Omental fat pad (tissue), 4 donors: Measurements from ENCODE around the gene ALPK3. TPM values are rescaled to one million over a fixed set of nuclear protein-coding genes. Genes with fewer than 3 reads are reported as not detected.

Experiments
- ATAC-seq: fragments of 150-250 bp; one replicate; pipeline ENCODE4 v1.9.1; 2016; ENCODE audit warnings: mild to moderate bottlenecking, moderate library complexity; ENCODE audit not compliant: low FRiP score
- DNase-seq: peaks from one replicate; pipeline ENCODE4 v3.0.0-alpha.2; 2019; ENCODE audit warnings: low spot score
- CTCF ChIP-seq, 3 donors: fragments of 450-650 bp; IDR thresholded peaks; one replicate each; pipeline ENCODE4 v1.5.1; 2016 to 2017; ENCODE audit warnings: antibody characterized with exemption in 3 of 3, mild to moderate bottlenecking in 3 of 3, moderate library complexity in 2 of 3
- total RNA-seq, 4 donors: library from RNA; depleted of rRNA; stranded (reverse); fragments of >200 nt; gene quantifications; one replicate each; pipeline ENCODE4 v1.1.0, GENCODE V29; 2016

ALPK3 gene
- total RNA-seq, 4 donors from 2014 or later, result 3.1 to 7.7 (median 3.8) TPM

- no peak for TF ChIP-seq CTCF (IDR thresholded peaks at IDR 0.05)
- no peak for ATAC-seq
Observed at GRCh38 chr15:84905016-84905916, 88.1 kb downstream of the ALPK3 start.

GRCh38 chr15:84907731-84908130 lies 90.6 kb downstream of the ALPK3 start:
- TF ChIP-seq CTCF (IDR thresholded peaks at IDR 0.05), result no peak
- no peak for ATAC-seq
- no peak for DNase-seq

More at GRCh38 chr15:84905016-84905916, 88.1 kb downstream of the ALPK3 start:
- no peak for DNase-seq

- DNase-seq, result no peak
- no peak for ATAC-seq
- no peak for TF ChIP-seq CTCF (IDR thresholded peaks at IDR 0.05)
Observed at GRCh38 chr15:84908564-84908963, 91.4 kb downstream of the ALPK3 start.

DNA sequence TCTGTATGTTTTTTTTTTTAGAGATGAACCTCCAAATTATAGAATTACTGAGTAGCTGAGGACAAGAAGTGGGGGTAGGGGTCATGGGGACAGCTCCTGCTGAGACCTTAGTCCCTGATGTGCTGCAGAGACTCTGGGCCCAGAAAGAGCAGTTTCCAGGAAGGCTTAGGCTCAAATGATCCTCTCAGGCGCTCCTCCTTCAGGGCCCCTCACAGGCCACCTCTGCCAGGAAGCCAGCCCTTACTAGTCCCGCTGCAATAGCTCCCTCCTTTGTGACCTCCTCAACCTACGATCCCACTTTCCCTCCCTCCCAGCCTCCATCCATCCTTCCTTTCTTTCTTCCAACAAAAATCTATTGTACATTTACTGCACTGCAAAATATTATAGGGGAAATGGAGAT lies 91.9 kb downstream of the ALPK3 start:
- TF ChIP-seq CTCF (IDR thresholded peaks at IDR 0.05), result no peak
- DNase-seq, result no peak
- ATAC-seq, result no peak

- DNase-seq (no peak), ATAC-seq (no peak)
- TF ChIP-seq CTCF (IDR thresholded peaks at IDR 0.05), result no peak
Observed at GRCh38 chr15:84909782-84910181, 92.6 kb downstream of the ALPK3 start.

- no peak for ATAC-seq
- DNase-seq, result no peak
- TF ChIP-seq CTCF (IDR thresholded peaks at IDR 0.05), result no peak
Observed at GRCh38 chr15:84910928-84911623, 93.9 kb downstream of the ALPK3 start.
